ENCODE measurements around the gene FOXL2.
A peak's percentile ranks its signal among the peaks of the same experiment; 100 is the strongest.
"Not testable (repeated sequence)": the region's sequence is repeated elsewhere in the genome, so short reads cannot be mapped to it uniquely, and the experiment has no call there.

FOXL2 gene

GRCh38 chr3:138935863-138936740 is 10.8 kb downstream of the FOXL2 start:
- H3K4me3 ChIP-seq (ENCODE audit: low read length): peak overlapping the region; percentile 67
- H3K27me3 ChIP-seq (ENCODE audit: control insufficient read depth, insufficient read depth, low read length): peaks cover 50% of the 10 kb centered on the region

GRCh38 chr3:138935505-138935862 is 11.5 kb downstream of the FOXL2 start:
- H3K27me3 ChIP-seq (ENCODE audit: control insufficient read depth, insufficient read depth, low read length): peaks cover 44% of the 10 kb centered on the region

More at GRCh38 chr3:138935863-138936740, 10.8 kb downstream of the FOXL2 start:
- Histone ChIP-seq H3K36me3 (ENCODE audit: control insufficient read depth, insufficient read depth, low read length) (no peaks in the 10 kb centered on the region), H3K27ac (ENCODE audit: low read depth, low read length) (no peak overlapping the region), H3K9ac (ENCODE audit: low read length) (no peak overlapping the region), H3K4me1 (ENCODE audit: control insufficient read depth, insufficient read depth, low read length) (peaks cover 10% of the 10 kb centered on the region)

GRCh38 chr3:138933981-138934691 is 12.8 kb downstream of the FOXL2 start:
- H3K27ac ChIP-seq (ENCODE audit: low read depth, low read length): no peak overlapping the region
- H3K4me3 ChIP-seq (ENCODE audit: low read length): no peak overlapping the region
- no peaks in the 10 kb centered on the region for H3K36me3 ChIP-seq (ENCODE audit: control insufficient read depth, insufficient read depth, low read length)
- peaks cover 10% of the 10 kb centered on the region for H3K4me1 ChIP-seq (ENCODE audit: control insufficient read depth, insufficient read depth, low read length)
- H3K9ac ChIP-seq (ENCODE audit: low read length): no peak overlapping the region
- H3K27me3 ChIP-seq (ENCODE audit: control insufficient read depth, insufficient read depth, low read length): peaks cover 32% of the 10 kb centered on the region

More at GRCh38 chr3:138935505-138935862, 11.5 kb downstream of the FOXL2 start:
- Histone ChIP-seq H3K9ac (ENCODE audit: low read length) (no peak overlapping the region), H3K4me3 (ENCODE audit: low read length) (no peak overlapping the region), H3K27ac (ENCODE audit: low read depth, low read length) (no peak overlapping the region), H3K36me3 (ENCODE audit: control insufficient read depth, insufficient read depth, low read length) (no peaks in the 10 kb centered on the region), H3K4me1 (ENCODE audit: control insufficient read depth, insufficient read depth, low read length) (peaks cover 10% of the 10 kb centered on the region)

- H3K27me3 ChIP-seq (ENCODE audit: control insufficient read depth, insufficient read depth, low read length): peaks cover 23% of the 10 kb centered on the region
- H3K27ac ChIP-seq (ENCODE audit: low read depth, low read length): no peak overlapping the region
- H3K36me3 ChIP-seq (ENCODE audit: control insufficient read depth, insufficient read depth, low read length): no peaks in the 10 kb centered on the region
Observed at GRCh38 chr3:138933068-138933668, 13.8 kb downstream of the FOXL2 start.

GRCh38 chr3:138928727-138929372 is 18.1 kb downstream of the FOXL2 start:
- Histone ChIP-seq H3K36me3 (ENCODE audit: control insufficient read depth, insufficient read depth, low read length) (no peaks in the 10 kb centered on the region), H3K4me1 (ENCODE audit: control insufficient read depth, insufficient read depth, low read length) (no peaks in the 10 kb centered on the region), H3K27me3 (ENCODE audit: control insufficient read depth, insufficient read depth, low read length) (no peaks in the 10 kb centered on the region), H3K9ac (ENCODE audit: low read length) (no peak overlapping the region), H3K4me3 (ENCODE audit: low read length) (no peak overlapping the region), H3K27ac (ENCODE audit: low read depth, low read length) (no peak overlapping the region)

More at GRCh38 chr3:138933068-138933668, 13.8 kb downstream of the FOXL2 start:
- peaks cover 9% of the 10 kb centered on the region for H3K4me1 ChIP-seq (ENCODE audit: control insufficient read depth, insufficient read depth, low read length)
- no peak overlapping the region for H3K4me3 ChIP-seq (ENCODE audit: low read length)
- no peak overlapping the region for H3K9ac ChIP-seq (ENCODE audit: low read length)

- Histone ChIP-seq H3K4me1 (ENCODE audit: control insufficient read depth, insufficient read depth, low read length) (no peaks in the 10 kb centered on the region), H3K36me3 (ENCODE audit: control insufficient read depth, insufficient read depth, low read length) (no peaks in the 10 kb centered on the region), H3K27ac (ENCODE audit: low read depth, low read length) (no peak overlapping the region), H3K27me3 (ENCODE audit: control insufficient read depth, insufficient read depth, low read length) (no peaks in the 10 kb centered on the region), H3K4me3 (ENCODE audit: low read length) (no peak overlapping the region), H3K9ac (ENCODE audit: low read length) (no peak overlapping the region)
Observed at GRCh38 chr3:138923531-138923994, 23.4 kb downstream of the FOXL2 start.

GRCh38 chr3:138922400-138922799 is 24.5 kb downstream of the FOXL2 start:
- H3K4me1 ChIP-seq (ENCODE audit: control insufficient read depth, insufficient read depth, low read length); H3K27me3 ChIP-seq (ENCODE audit: control insufficient read depth, insufficient read depth, low read length); H3K9ac ChIP-seq (ENCODE audit: low read length): not testable (repeated sequence)

GRCh38 chr3:138921316-138922292 is 25.3 kb downstream of the FOXL2 start:
- Histone ChIP-seq H3K4me1 (ENCODE audit: control insufficient read depth, insufficient read depth, low read length) (no peaks in the 10 kb centered on the region), H3K9ac (ENCODE audit: low read length) (no peak overlapping the region), H3K27ac (ENCODE audit: low read depth, low read length) (no peak overlapping the region), H3K4me3 (ENCODE audit: low read length) (no peak overlapping the region), H3K36me3 (ENCODE audit: control insufficient read depth, insufficient read depth, low read length) (no peaks in the 10 kb centered on the region), H3K27me3 (ENCODE audit: control insufficient read depth, insufficient read depth, low read length) (no peaks in the 10 kb centered on the region)

More at GRCh38 chr3:138922400-138922799, 24.5 kb downstream of the FOXL2 start:
- H3K27ac ChIP-seq (ENCODE audit: low read depth, low read length); H3K4me3 ChIP-seq (ENCODE audit: low read length); H3K36me3 ChIP-seq (ENCODE audit: control insufficient read depth, insufficient read depth, low read length): not testable (repeated sequence)

GRCh38 chr3:138919325-138919724 is 27.6 kb downstream of the FOXL2 start:
- H3K4me3 ChIP-seq (ENCODE audit: low read length): no peak overlapping the region
- no peaks in the 10 kb centered on the region for H3K36me3 ChIP-seq (ENCODE audit: control insufficient read depth, insufficient read depth, low read length)
- H3K9ac ChIP-seq (ENCODE audit: low read length): no peak overlapping the region
- H3K4me1 ChIP-seq (ENCODE audit: control insufficient read depth, insufficient read depth, low read length): peaks cover 2% of the 10 kb centered on the region
- no peak overlapping the region for H3K27ac ChIP-seq (ENCODE audit: low read depth, low read length)
- H3K27me3 ChIP-seq (ENCODE audit: control insufficient read depth, insufficient read depth, low read length): no peaks in the 10 kb centered on the region

GRCh38 chr3:138916824-138917223 is 30.1 kb downstream of the FOXL2 start:
- no peak overlapping the region for H3K27ac ChIP-seq (ENCODE audit: low read depth, low read length)
- no peaks in the 10 kb centered on the region for H3K36me3 ChIP-seq (ENCODE audit: control insufficient read depth, insufficient read depth, low read length)
- H3K4me1 ChIP-seq (ENCODE audit: control insufficient read depth, insufficient read depth, low read length): peaks cover 2% of the 10 kb centered on the region
- H3K27me3 ChIP-seq (ENCODE audit: control insufficient read depth, insufficient read depth, low read length): no peaks in the 10 kb centered on the region
- no peak overlapping the region for H3K4me3 ChIP-seq (ENCODE audit: low read length)
- H3K9ac ChIP-seq (ENCODE audit: low read length): no peak overlapping the region
